SU-DHL-6 (cell line): ENCODE data around the gene EXOC5.
"Not testable (repeated sequence)": the region's sequence is repeated elsewhere in the genome, so short reads cannot be mapped to it uniquely, and the experiment has no call there.

ENCODE experiments used
- H2AFZ ChIP-seq: fragments of 200-600 bp; sonication (generic); 2 replicates; pipeline ENCODE4 v1.6.1; 2014; ENCODE audit warnings: low read depth, mild to moderate bottlenecking, moderate library complexity, mixed read lengths, antibody characterized with exemption, low read length; ENCODE audit not compliant: severe bottlenecking
- H3F3A ChIP-seq: fragments of 200-600 bp; shearing (Covaris generic); 2 replicates; pipeline ENCODE4 v1.6.0; 2016; ENCODE audit warnings: antibody characterized with exemption, mild to moderate bottlenecking; ENCODE audit not compliant: insufficient read depth
- H3K27ac ChIP-seq: fragments of 200-600 bp; sonication (generic); 2 replicates; pipeline ENCODE4 v1.5.1; 2016; ENCODE audit warnings: low read depth, mild to moderate bottlenecking, low read length, moderate library complexity, mixed read lengths
- H3K27me3 ChIP-seq: fragments of 200-600 bp; sonication (generic), shearing (Covaris generic); 2 replicates; pipeline ENCODE4 v1.6.0; 2014; ENCODE audit warnings: mild to moderate bottlenecking, low read length
- H3K36me3 ChIP-seq: fragments of 200-600 bp; sonication (generic); 2 replicates; pipeline ENCODE4 v1.6.1; 2014; ENCODE audit warnings: mild to moderate bottlenecking, low read length, mixed read lengths
- H3K4me2 ChIP-seq: fragments of 300-600, 200-600 bp; shearing (Covaris generic), sonication (generic); 2 replicates; pipeline ENCODE4 v1.6.0; 2014; ENCODE audit warnings: low read length, low read depth, mild to moderate bottlenecking; ENCODE audit not compliant: poor library complexity, severe bottlenecking
- H3K4me3 ChIP-seq: fragments of 200-600 bp; sonication (generic); 2 replicates; pipeline ENCODE4 v1.5.1; 2014; ENCODE audit warnings: antibody characterized with exemption, low read length, mild to moderate bottlenecking, mixed read lengths; ENCODE audit not compliant: insufficient read depth, poor library complexity, severe bottlenecking
- H3K79me2 ChIP-seq: fragments of 200-600 bp; sonication (generic); 2 replicates; pipeline ENCODE4 v1.6.1; 2014; ENCODE audit warnings: mild to moderate bottlenecking, low read length, moderate library complexity; ENCODE audit not compliant: insufficient read depth
- H3K9ac ChIP-seq: fragments of 200-600 bp; sonication (generic); 2 replicates; pipeline ENCODE4 v1.7.0; 2014; ENCODE audit warnings: mild to moderate bottlenecking, low read length
- H3K9me2 ChIP-seq: fragments of 200-600 bp; sonication (generic); replicated peaks from 2 replicates; pipeline ENCODE4 v1.6.1; 2014; ENCODE audit warnings: low read length; ENCODE audit not compliant: insufficient read depth
- H3K9me3 ChIP-seq: fragments of 200-600 bp; sonication (generic); 2 replicates; pipeline ENCODE4 v1.6.1; 2014; ENCODE audit warnings: low read length, mixed read lengths; ENCODE audit not compliant: insufficient read depth
- H4K20me1 ChIP-seq: fragments of 200-600 bp; sonication (generic); 2 replicates; pipeline ENCODE4 v1.6.1; 2014; ENCODE audit warnings: low read depth, mild to moderate bottlenecking, antibody characterized with exemption, low read length, moderate library complexity, mixed read lengths
- EZH2phosphoT487 ChIP-seq: fragments of 200-600 bp; sonication (generic), shearing (Covaris generic); conservative IDR thresholded peaks from 2 replicates; pipeline ENCODE4 v1.6.1; 2018; ENCODE audit warnings: mild to moderate bottlenecking, antibody characterized with exemption, low read length, moderate library complexity, mixed read lengths
- TF ChIP-seq, protein P1 (sequence below): fragments of 200-600 bp; sonication (generic); IDR thresholded peaks from one replicate; pipeline ENCODE4 v1.5.1; 2017; ENCODE audit warnings: antibody characterized with exemption, mild to moderate bottlenecking, low read length, moderate library complexity; ENCODE audit not compliant: insufficient read depth, poor library complexity, severe bottlenecking

EXOC5 gene

DNA sequence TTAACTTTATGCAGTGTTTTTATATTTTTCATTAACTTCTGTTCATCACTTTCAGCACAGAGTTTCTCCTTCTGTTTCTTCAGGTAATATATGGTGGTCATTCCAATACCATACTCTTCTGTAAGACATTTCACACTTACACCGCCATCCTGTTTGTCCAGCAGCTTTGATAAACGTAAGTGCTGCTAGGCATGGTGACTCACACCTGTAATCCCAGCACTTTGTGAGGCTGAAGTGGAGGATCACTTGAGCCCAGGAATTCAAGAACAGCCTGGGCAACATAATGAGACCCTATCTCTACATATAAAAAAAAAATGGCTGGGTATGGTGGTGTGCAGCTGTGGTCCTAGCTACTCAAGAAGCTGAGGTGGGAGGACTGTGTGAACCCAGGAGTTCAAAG is 55.8 kb downstream of the EXOC5 start:
- H3K4me2 ChIP-seq = no peak overlapping the region
- H3F3A ChIP-seq = no peaks in the 10 kb centered on the region
- H3K79me2 ChIP-seq = no peaks in the 10 kb centered on the region
- H3K9ac ChIP-seq = no peak overlapping the region
- H3K9me2 ChIP-seq = no peaks in the 10 kb centered on the region
- H4K20me1 ChIP-seq = no peaks in the 10 kb centered on the region
- H3K36me3 ChIP-seq = peaks cover 20% of the 10 kb centered on the region
- H3K27me3 ChIP-seq = no peaks in the 10 kb centered on the region
- H3K4me3 ChIP-seq = no peak overlapping the region
- H3K9me3 ChIP-seq = no peaks in the 10 kb centered on the region
- TF ChIP-seq, protein P1, sequence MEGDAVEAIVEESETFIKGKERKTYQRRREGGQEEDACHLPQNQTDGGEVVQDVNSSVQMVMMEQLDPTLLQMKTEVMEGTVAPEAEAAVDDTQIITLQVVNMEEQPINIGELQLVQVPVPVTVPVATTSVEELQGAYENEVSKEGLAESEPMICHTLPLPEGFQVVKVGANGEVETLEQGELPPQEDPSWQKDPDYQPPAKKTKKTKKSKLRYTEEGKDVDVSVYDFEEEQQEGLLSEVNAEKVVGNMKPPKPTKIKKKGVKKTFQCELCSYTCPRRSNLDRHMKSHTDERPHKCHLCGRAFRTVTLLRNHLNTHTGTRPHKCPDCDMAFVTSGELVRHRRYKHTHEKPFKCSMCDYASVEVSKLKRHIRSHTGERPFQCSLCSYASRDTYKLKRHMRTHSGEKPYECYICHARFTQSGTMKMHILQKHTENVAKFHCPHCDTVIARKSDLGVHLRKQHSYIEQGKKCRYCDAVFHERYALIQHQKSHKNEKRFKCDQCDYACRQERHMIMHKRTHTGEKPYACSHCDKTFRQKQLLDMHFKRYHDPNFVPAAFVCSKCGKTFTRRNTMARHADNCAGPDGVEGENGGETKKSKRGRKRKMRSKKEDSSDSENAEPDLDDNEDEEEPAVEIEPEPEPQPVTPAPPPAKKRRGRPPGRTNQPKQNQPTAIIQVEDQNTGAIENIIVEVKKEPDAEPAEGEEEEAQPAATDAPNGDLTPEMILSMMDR = no peak
- TF ChIP-seq EZH2phosphoT487 = no peak
- no peak overlapping the region for H3K27ac ChIP-seq
- H2AFZ ChIP-seq = no peak overlapping the region

DNA sequence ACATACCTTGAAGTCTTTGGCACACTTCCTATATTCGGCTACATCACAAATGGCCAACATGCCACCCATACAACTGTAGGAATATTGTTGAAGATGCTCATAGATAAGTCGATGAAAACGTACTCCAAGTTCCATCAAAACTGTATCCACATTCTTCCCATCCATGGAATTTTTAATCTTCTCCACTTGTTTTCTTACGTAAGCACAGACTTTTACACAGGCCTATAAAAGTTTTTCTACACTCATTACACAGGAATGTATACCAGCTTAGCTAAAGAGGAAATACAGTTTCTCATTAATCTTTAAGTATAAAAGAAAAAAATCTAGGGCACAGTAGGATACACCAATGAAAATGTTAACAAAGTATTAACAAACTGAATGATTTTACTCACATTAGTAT is 59.1 kb downstream of the EXOC5 start:
- Histone ChIP-seq H3K36me3 (peaks cover 21% of the 10 kb centered on the region; the same call in 1 of the 2 replicates), H3K9me2 (no peaks in the 10 kb centered on the region), H3K27ac (no peak overlapping the region), H3K4me3 (no peak overlapping the region), H2AFZ (no peak overlapping the region), H3K4me2 (no peak overlapping the region), H3K9me3 (no peaks in the 10 kb centered on the region), H4K20me1 (no peaks in the 10 kb centered on the region), H3K27me3 (no peaks in the 10 kb centered on the region), H3F3A (peaks cover 5% of the 10 kb centered on the region; the same call in 1 of the 2 replicates), H3K79me2 (no peaks in the 10 kb centered on the region), H3K9ac (no peak overlapping the region)
- TF ChIP-seq, protein P1 = no peak
- no peak for TF ChIP-seq EZH2phosphoT487

DNA sequence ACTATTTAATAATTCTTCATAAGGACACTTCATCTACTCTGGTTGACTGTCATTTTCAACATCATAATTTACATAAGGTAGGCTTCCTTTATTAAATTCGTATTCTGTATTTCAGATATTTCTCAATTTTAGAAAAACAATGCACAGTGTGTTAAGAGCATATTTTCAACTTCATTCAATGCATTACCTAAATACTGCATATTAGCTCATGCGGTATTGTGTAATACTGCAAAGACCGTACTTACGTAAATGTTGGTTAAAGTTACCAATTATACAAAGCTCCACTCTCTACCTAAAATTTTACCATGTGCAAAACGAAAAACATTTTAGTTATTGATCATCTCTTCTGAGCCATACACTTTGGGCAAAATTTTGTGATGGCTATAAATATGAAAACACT is 62.8 kb downstream of the EXOC5 start:
- Histone ChIP-seq H4K20me1 (no peaks in the 10 kb centered on the region), H3F3A (peaks cover 8% of the 10 kb centered on the region; the same call in 1 of the 2 replicates), H2AFZ (no peak overlapping the region), H3K79me2 (no peaks in the 10 kb centered on the region), H3K9ac (no peak overlapping the region), H3K27ac (no peak overlapping the region), H3K4me3 (no peak overlapping the region), H3K9me2 (no peaks in the 10 kb centered on the region), H3K4me2 (no peak overlapping the region), H3K27me3 (no peaks in the 10 kb centered on the region), H3K9me3 (no peaks in the 10 kb centered on the region), H3K36me3 (peaks cover 21% of the 10 kb centered on the region; the same call in 1 of the 2 replicates)
- TF ChIP-seq EZH2phosphoT487 = no peak
- TF ChIP-seq, protein P1 = no peak

DNA sequence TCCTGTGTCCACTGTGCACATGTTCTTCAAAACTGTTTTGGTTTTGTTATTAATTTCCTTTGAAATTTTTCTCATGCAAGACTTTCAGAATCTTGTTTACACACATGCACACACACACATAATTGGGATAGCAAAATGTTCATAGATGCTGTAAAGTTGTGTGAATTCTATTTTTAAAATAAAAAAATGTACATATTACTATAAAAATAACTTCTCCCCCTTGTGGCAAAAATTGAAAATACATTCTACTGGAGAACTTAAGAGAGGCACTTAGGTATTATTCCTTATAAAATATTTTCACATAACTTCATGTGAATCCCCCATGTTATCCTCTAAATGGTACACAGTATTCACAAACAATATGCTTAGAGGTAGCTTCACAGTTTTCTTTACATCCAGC is 66.0 kb downstream of the EXOC5 start:
- H3K9me2 ChIP-seq, H3K27me3 ChIP-seq, H4K20me1 ChIP-seq, H3K27ac ChIP-seq, H2AFZ ChIP-seq, H3K9me3 ChIP-seq, H3K4me3 ChIP-seq, H3K79me2 ChIP-seq, H3K9ac ChIP-seq, H3F3A ChIP-seq, H3K36me3 ChIP-seq, H3K4me2 ChIP-seq: not testable (repeated sequence)
